Right renal cortex interstitium (tissue), 3 donors: ENCODE data around the gene HLA-F. TPM values are rescaled to one million over a fixed set of nuclear protein-coding genes. Genes with fewer than 3 reads are reported as not detected.

Source experiments
- DNase-seq, 3 donors: peaks; one replicate each; pipeline ENCODE4 v3.0.0-alpha.2; 2013; ENCODE audit warnings: low read depth in 3 of 3, low spot score in 2 of 3
- polyA plus RNA-seq, 3 donors: library from polyadenylated mRNA; unstranded; fragments of 120-200 nt; gene quantifications; one replicate each; pipeline ENCODE4 v1.2.1, GENCODE V29; 2013; ENCODE audit not compliant: insufficient read length in 3 of 3

The HLA-F gene
- polyA plus RNA-seq, 3 donors, result 4.7 to 8.8 (median 5.5) TPM

DNA sequence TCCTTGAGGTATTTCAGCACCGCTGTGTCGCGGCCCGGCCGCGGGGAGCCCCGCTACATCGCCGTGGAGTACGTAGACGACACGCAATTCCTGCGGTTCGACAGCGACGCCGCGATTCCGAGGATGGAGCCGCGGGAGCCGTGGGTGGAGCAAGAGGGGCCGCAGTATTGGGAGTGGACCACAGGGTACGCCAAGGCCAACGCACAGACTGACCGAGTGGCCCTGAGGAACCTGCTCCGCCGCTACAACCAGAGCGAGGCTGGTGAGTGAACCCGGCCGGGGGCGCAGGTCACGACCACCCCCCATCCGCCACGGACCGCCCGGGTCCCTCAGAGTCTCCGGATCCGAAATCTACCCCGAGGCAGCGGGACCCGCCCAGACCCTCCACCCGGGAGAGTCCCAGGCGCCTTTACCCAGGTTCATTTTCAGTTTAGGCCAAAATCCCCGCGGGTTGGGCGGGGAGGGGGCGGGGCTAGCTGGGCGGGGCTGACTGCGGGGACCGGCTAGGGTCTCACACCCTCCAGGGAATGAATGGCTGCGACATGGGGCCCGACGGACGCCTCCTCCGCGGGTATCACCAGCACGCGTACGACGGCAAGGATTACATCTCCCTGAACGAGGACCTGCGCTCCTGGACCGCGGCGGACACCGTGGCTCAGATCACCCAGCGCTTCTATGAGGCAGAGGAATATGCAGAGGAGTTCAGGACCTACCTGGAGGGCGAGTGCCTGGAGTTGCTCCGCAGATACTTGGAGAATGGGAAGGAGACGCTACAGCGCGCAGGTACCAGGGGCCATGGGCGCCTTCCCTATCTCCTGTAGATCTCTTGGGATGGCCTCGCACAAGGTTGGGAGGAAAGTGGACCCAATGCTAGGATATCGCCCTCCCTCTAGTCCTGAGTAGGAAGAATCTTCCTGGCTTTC, 693 bp downstream of the HLA-F start:
- no peak for DNase-seq

- no peak for DNase-seq
Observed at GRCh38 chr6:29724937-29725869, 2.0 kb downstream of the HLA-F start.

DNA sequence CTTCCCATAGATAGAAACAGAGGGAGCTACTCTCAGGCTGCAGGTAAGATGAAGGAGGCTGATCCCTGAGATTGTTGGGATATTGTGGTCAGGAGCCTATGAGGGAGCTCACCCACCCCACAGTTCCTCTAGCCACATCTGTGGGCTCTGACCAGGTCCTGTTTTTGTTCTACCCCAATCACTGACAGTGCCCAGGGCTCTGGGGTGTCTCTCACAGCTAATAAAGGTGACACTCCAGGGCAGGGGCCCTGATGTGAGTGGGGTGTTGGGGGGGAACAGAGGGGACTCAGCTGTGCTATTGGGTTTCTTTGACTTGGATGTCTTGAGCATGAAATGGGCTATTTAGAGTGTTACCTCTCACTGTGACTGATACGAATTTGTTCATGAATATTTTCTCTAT, 2.8 kb downstream of the HLA-F start:
- no peak for DNase-seq

GRCh38 chr6:29726571-29727194, 3.4 kb downstream of the HLA-F start:
- DNase-seq, result no peak

DNA sequence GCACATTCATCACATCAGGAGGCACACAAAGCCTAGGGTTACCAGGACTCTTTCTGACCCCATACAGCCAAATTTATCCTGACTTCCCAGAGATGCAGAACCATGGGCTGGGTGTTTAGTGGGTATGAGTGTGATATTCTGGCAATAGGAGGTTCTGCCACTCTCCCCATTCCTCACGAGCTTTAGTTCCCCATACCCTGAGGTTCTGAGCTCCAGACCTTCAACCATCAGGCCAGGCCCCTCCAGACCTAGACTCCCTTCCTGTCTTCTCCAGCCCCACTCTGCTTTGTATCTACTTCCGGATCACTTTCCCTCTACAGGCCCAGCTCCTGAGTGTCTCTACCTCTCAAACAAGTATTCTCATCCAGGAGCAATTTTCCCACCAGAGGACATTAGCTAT, 4.4 kb downstream of the HLA-F start:
- no peak for DNase-seq

DNA sequence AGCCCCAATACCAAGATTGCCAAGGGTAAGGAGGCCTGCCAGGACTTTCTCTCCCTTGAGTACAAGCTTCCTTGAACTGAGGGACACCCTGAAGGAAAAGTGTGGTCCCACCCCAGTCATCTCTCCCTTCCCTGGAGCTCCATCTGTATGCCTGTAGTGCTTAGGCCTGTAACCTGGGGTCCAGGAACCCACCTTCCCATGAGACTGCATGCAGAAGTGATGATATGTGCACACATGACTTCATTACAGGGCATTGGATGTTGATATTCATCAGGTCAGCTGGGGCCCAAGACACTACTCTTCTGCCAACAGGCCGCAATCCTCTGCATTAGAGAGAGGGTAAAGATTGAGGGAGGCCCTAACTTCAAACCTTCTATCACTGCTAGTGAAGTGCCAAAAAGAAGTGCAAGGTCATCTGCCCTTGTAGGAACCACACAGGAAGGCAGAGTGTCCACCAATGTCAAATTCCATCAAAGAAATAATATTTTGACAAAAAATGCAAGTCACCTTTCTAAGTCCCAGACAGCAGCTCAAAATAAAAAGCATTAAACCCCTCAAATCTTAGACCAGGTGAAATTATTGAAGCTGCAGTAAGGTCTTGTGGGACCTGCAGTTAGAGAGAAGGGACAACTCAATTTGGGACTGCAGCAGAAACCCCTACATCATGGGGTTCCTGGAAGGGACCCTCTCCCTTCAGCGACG, 5.1 kb downstream of the HLA-F start:
- DNase-seq, result no peak

DNA sequence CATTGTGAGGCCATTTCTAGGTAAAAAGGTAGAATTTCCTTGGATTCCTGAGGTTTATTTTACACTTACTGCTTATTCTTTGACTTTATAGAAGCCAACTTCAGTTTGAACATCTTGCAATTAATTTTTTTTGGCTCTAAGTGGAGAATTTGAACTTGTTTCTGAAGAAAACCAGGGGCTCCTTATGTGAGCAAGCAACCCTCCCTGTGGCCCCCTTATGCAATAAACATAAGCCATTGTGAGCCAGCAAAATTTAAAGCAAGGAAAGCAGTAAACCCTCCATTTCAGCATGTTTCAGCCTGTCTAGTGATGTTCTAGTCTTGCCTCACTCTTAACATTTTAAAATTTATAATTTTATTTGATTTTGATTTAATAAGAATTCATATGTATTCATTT, 5.6 kb downstream of the HLA-F start:
- DNase-seq, result no peak

- no peak for DNase-seq
Observed at GRCh38 chr6:29729774-29730328, 6.6 kb downstream of the HLA-F start.

GRCh38 chr6:29730575-29731126, 7.4 kb downstream of the HLA-F start:
- DNase-seq, result no peak

DNA sequence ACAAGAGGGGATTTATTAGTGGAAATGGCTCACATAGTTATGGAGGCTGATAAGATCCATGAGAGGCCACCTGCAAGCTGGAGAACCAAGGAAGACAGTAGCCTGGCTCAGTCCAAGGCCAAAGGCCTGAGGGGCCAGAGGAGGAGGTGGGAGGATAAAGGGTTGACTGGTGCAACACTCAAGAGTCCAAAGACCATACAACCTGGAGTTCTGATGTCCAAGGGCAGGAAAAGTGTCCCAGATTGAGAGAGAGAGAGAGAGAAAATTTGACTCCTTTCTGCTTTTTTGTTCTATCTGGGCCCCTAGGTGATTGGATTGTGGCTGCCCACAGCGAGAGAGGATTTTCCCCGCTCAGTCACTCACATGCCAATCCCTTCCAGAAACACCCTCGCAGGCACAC, 8.0 kb downstream of the HLA-F start:
- no peak for DNase-seq

DNA sequence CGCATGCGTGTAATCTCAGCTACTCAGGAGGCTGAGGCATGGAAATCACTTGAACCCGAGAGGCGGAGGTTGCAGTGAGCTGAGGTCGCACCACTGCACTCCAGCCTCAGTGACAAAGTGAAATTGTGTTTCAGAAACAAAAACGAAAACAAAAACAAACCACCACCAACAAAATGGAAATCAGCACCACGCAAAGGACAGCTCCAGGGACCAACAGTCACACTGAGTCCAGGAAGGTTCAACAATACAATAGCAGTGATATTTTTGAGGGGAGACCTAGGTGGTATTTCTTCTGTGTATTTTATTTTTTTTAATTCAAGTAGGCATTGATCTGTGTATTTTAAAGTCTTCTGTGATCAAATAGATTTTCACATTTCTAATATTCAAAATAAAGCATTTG, 9.8 kb downstream of the HLA-F start:
- DNase-seq, result no peak

DNA sequence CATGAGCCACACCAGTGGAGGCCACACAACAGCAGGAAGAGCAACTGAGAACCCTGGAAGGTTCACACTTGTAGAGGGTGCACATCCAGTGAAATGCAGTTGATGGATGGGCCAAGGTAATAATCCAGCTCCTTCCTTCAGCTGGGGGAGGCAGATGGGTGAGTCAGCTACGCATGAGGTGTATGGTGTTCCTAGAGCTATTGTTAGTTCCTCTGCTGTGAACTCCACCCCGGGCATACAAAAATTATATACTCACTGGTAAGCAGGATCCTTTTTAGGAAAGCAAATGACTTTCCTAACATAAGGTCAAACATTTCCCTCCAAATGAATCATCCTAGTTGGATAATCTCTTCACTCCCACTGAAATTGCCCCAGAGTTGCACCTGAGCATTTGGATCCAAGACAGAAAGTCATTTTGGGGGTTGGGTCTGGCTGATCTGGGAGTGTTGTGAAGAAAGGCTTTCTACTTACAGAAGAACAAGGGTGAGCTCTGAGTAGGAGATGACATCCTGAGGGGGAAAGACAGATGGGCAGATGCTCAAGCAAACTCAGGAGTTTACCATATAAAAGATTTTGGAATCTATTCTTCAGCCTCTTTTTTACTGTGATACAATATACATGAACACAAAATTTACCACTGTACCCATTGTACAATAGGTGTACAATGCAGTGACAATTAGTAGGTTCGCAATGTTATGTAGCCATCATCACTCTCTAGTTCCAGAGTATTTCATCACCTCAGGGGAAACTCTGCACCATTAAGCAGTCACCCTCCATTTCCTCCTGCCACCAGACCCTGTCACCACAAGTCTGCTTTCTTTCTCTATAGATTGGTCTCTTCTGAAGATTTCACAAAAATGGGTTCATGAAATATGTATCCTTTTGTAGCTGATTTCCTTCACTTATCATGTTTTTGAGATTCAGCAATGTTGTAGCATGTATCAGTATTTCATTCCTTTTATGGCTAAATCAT, 11.1 kb downstream of the HLA-F start:
- no peak for DNase-seq

DNA sequence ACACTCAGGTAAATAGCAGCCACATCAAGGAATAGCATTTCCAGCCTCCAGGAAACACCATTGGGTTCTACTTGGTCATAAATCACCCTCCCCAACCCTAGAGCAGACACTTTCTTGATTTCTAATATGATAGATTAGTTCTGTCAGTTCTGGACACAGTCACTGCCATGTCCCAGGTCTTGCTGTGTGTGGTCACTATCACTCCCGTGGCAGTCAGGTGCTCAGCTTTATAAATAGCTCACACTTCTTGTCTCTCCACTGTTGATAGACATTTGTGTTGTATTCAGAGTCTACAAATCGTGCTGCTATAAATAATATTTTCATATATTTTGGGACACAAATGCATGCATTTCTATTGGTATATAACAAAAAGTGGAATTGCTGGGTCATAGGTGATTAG, 13.3 kb downstream of the HLA-F start:
- DNase-seq, result no peak

- no peak for DNase-seq
Observed at GRCh38 chr6:29737707-29738630, 14.7 kb downstream of the HLA-F start.

DNA sequence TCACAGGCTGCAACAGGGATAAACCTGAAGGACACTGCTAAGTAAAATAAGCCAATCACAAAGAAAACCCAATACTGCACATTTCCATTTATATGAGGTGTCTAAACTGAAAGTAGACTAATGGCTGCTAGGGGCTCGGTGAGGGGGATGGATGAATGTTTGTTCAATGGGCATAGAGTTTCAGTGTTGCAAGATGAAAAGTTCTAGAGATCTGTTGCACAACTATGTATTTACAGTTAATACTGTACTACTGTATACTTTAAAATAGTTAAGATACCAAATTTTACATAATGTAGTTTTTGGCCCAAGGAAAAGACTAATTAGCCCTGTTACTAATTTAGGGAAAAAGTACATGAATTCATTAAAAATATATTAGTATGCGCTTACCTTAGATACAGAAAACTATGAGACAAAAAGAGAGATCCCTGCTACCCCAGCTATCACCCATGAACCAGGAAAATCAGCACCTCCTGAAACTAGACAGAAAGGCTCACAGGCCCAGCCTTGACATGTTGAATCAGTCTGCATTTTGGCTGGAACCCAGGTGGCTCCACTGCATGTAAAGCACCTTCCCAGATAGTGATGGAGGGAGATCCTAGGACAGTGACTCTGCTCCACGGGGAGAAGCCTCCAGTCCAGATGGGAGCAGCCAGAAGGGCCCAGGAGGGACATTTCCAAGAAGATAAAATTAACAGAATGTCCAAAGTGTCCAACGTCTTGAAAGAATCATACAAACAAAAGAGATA, 16.1 kb downstream of the HLA-F start:
- DNase-seq, result no peak

- DNase-seq, result no peak
Observed at GRCh38 chr6:29739882-29740261, 16.6 kb downstream of the HLA-F start.

GRCh38 chr6:29741592-29741991, 18.4 kb downstream of the HLA-F start:
- no peak for DNase-seq
